ENCODE measurements around the gene CD58. TPM values are rescaled to one million over a fixed set of nuclear protein-coding genes. Genes with fewer than 3 reads are reported as not detected.

The CD58 gene
- total and polyA plus RNA-seq, 2 experiments from 2014 or later = 6.1 to 20.0 TPM

- H3K36me3 ChIP-seq = no peaks in the 10 kb centered on the region
- DNase-seq (ENCODE audit: low read depth in 1 of 2, low spot score in 1 of 2) = no peak
- H3K9me3 ChIP-seq (ENCODE audit: low read depth) = no peaks in the 10 kb centered on the region
- no peak overlapping the region for H3K27ac ChIP-seq
- no peak overlapping the region for H3K4me3 ChIP-seq
- no peaks in the 10 kb centered on the region for H3K4me1 ChIP-seq (ENCODE audit: low read depth)
- no peak for TF ChIP-seq CTCF (IDR thresholded peaks at IDR 0.05; ENCODE audit: low read depth, low read length)
- no peaks in the 10 kb centered on the region for H3K27me3 ChIP-seq
Measured at GRCh38 chr1:116534014-116534739, 36.6 kb downstream of the CD58 start.

- Histone ChIP-seq H3K9me3 (ENCODE audit: low read depth) (no peaks in the 10 kb centered on the region), H3K27me3 (no peaks in the 10 kb centered on the region), H3K27ac (no peak overlapping the region), H3K36me3 (no peaks in the 10 kb centered on the region), H3K4me3 (no peak overlapping the region), H3K4me1 (ENCODE audit: low read depth) (no peaks in the 10 kb centered on the region)
- TF ChIP-seq CTCF (IDR thresholded peaks at IDR 0.05; ENCODE audit: low read depth, low read length) = no peak
- no peak for DNase-seq (ENCODE audit: low read depth in 1 of 2, low spot score in 1 of 2)
Measured at GRCh38 chr1:116533429-116533820, 37.4 kb downstream of the CD58 start.

GRCh38 chr1:116532671-116533428 is 38.0 kb downstream of the CD58 start:
- no peak for DNase-seq (ENCODE audit: low read depth in 1 of 2, low spot score in 1 of 2)
- no peaks in the 10 kb centered on the region for H3K27me3 ChIP-seq
- no peak for TF ChIP-seq CTCF (IDR thresholded peaks at IDR 0.05; ENCODE audit: low read depth, low read length)
- H3K4me3 ChIP-seq = no peak overlapping the region
- no peaks in the 10 kb centered on the region for H3K9me3 ChIP-seq (ENCODE audit: low read depth)
- no peak overlapping the region for H3K27ac ChIP-seq
- H3K36me3 ChIP-seq = no peaks in the 10 kb centered on the region
- no peaks in the 10 kb centered on the region for H3K4me1 ChIP-seq (ENCODE audit: low read depth)

- TF ChIP-seq CTCF (IDR thresholded peaks at IDR 0.05; ENCODE audit: low read depth, low read length) = no peak
- Histone ChIP-seq H3K9me3 (ENCODE audit: low read depth) (no peaks in the 10 kb centered on the region), H3K4me3 (no peak overlapping the region)
Measured at GRCh38 chr1:116531917-116532316, 38.9 kb downstream of the CD58 start.

GRCh38 chr1:116529681-116530080 is 41.1 kb downstream of the CD58 start:
- Histone ChIP-seq H3K9me3 (ENCODE audit: low read depth) (no peaks in the 10 kb centered on the region), H3K27me3 (no peaks in the 10 kb centered on the region), H3K4me3 (no peak overlapping the region), H3K27ac (no peak overlapping the region), H3K4me1 (ENCODE audit: low read depth) (no peaks in the 10 kb centered on the region), H3K36me3 (no peaks in the 10 kb centered on the region)
- DNase-seq (ENCODE audit: low read depth in 1 of 2, low spot score in 1 of 2) = no peak
- no peak for TF ChIP-seq CTCF (IDR thresholded peaks at IDR 0.05; ENCODE audit: low read depth, low read length)

More at GRCh38 chr1:116531917-116532316, 38.9 kb downstream of the CD58 start:
- Histone ChIP-seq H3K4me1 (ENCODE audit: low read depth) (no peaks in the 10 kb centered on the region), H3K27me3 (no peaks in the 10 kb centered on the region), H3K27ac (no peak overlapping the region), H3K36me3 (no peaks in the 10 kb centered on the region)
- no peak for DNase-seq (ENCODE audit: low read depth in 1 of 2, low spot score in 1 of 2)
